Vagina (tissue), 2 donors: ENCODE results near the gene SH2D3C.

Source experiments
- POLR2A ChIP-seq, 2 donors: fragments of 450-650 bp; IDR thresholded peaks; one replicate each; pipeline ENCODE4 v1.6.1; 2017; ENCODE audit warnings: antibody characterized with exemption in 2 of 2, mild to moderate bottlenecking in 2 of 2, moderate library complexity in 2 of 2
- POLR2AphosphoS5 ChIP-seq, 2 donors: sonication (generic); formaldehyde crosslinking; IDR thresholded peaks; one replicate each; pipeline ENCODE4 v1.9.0; 2017; ENCODE audit warnings: antibody characterized with exemption in 2 of 2, mild to moderate bottlenecking in 2 of 2, low read depth in 1 of 2; ENCODE audit not compliant: insufficient read depth in 1 of 2
- TF ChIP-seq, protein P1 (sequence below), 3 experiments: fragments of 450-650 bp in 2 of 3; fragments of 200-600 bp in 1 of 3; sonication (generic) in 1 of 3; IDR thresholded peaks; one replicate each; pipeline ENCODE4 v1.5.1; 2017 to 2019; ENCODE audit warnings: antibody characterized with exemption in 3 of 3, mild to moderate bottlenecking in 2 of 3, moderate library complexity in 2 of 3

DNA sequence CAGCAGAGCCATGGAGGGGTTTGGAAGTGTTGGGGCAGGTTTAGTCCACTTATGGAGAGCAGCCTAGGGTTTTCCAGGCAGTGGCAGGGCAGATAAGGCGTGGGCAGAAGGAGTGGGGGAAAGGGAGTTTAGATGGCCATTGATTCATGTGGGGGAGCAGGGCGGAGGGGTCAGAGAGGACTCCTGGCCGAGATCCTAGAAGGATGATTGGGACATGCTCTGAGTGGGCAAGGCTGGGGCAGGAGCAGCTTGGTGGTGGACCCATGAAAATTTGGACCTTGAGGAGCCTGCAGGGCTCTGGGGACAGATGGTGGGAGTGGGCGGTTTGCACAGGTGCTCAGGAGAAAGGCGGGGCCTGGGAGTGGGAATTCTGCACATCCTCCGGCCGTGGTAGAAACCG is 25.3 kb downstream of the SH2D3C start:
- TF ChIP-seq, protein P1, sequence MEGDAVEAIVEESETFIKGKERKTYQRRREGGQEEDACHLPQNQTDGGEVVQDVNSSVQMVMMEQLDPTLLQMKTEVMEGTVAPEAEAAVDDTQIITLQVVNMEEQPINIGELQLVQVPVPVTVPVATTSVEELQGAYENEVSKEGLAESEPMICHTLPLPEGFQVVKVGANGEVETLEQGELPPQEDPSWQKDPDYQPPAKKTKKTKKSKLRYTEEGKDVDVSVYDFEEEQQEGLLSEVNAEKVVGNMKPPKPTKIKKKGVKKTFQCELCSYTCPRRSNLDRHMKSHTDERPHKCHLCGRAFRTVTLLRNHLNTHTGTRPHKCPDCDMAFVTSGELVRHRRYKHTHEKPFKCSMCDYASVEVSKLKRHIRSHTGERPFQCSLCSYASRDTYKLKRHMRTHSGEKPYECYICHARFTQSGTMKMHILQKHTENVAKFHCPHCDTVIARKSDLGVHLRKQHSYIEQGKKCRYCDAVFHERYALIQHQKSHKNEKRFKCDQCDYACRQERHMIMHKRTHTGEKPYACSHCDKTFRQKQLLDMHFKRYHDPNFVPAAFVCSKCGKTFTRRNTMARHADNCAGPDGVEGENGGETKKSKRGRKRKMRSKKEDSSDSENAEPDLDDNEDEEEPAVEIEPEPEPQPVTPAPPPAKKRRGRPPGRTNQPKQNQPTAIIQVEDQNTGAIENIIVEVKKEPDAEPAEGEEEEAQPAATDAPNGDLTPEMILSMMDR (IDR thresholded peaks at IDR 0.05), result no peak
- TF ChIP-seq POLR2A (IDR thresholded peaks at IDR 0.05) (no peak), POLR2AphosphoS5 (IDR thresholded peaks at IDR 0.05; ENCODE audit: insufficient read depth in 1 of 2, low read depth in 1 of 2) (no peak)
